PC-3 (cell line): ENCODE data around the gene JMJD6. TPM values are rescaled to one million over a fixed set of nuclear protein-coding genes. Genes with fewer than 3 reads are reported as not detected.
"Not testable (repeated sequence)": the region's sequence is repeated elsewhere in the genome, so short reads cannot be mapped to it uniquely, and the experiment has no call there.

Experiments
- ATAC-seq: fragments of 200-7000 bp; cut with Tn5 transposase; 2 replicates; pipeline ENCODE4 v1.9.1; 2020; ENCODE audit warnings: mild to moderate bottlenecking, moderate library complexity
- BruUV-seq: library from RNA; stranded (reverse); fragments of 400-500 nt; replicated peaks from 2 replicates; lab custom pipeline; 2021; lab: Mats Ljungman, UMichigan
- CTCF ChIA-PET: fragments of 300-600 bp; sonication (Branson Sonifier 250); formaldehyde crosslinking; loops from one replicate; lab custom pipeline; 2022; ENCODE audit warnings: antibody characterized with exemption; lab: Charles Lee
- POLR2A ChIA-PET: fragments of 300-600 bp; sonication (Branson Sonifier 250); formaldehyde crosslinking; loops from one replicate; lab custom pipeline; 2022; ENCODE audit warnings: antibody characterized with exemption; ENCODE audit not compliant: unreplicated experiment; lab: Charles Lee
- DNase-seq: peaks from one replicate; pipeline ENCODE4 v3.0.0-alpha.2; 2015
- H2AFZ ChIP-seq: fragments of 300-600 bp; sonication (generic); 2 replicates; pipeline ENCODE4 v1.6.0; 2016; ENCODE audit warnings: antibody characterized with exemption, low read length
- H3F3A ChIP-seq: fragments of 300-600 bp; sonication (generic); one replicate; pipeline ENCODE4 v1.6.0; 2017; ENCODE audit warnings: antibody characterized with exemption, low read length, control low read depth, mild to moderate bottlenecking; ENCODE audit not compliant: unreplicated experiment
- H3K27ac ChIP-seq: fragments of 300-600 bp; sonication (generic); 2 replicates; pipeline ENCODE4 v1.5.1; 2016; ENCODE audit warnings: mild to moderate bottlenecking, low read length
- H3K27me3 ChIP-seq: fragments of 300-600 bp; sonication (generic); 2 replicates; pipeline ENCODE4 v1.6.1; 2016; ENCODE audit warnings: low read length, mixed read lengths
- H3K36me3 ChIP-seq: fragments of 300-600 bp; sonication (generic); 2 replicates; pipeline ENCODE4 v1.6.1; 2016; ENCODE audit warnings: low read depth, mixed run types, low read length, mixed read lengths
- H3K4me1 ChIP-seq: fragments of 300-600 bp; sonication (generic); 2 replicates; pipeline ENCODE4 v1.5.1; 2016; ENCODE audit warnings: low read length; ENCODE audit not compliant: insufficient read depth
- H3K4me2 ChIP-seq: fragments of 300-600 bp; sonication (generic); 2 replicates; pipeline ENCODE4 v1.6.0; 2016; ENCODE audit warnings: low read length
- H3K4me3 ChIP-seq: fragments of 300-600 bp; sonication (generic); 2 replicates; pipeline ENCODE4 v1.5.1; 2016; ENCODE audit warnings: mild to moderate bottlenecking, low read length, mixed read lengths
- H3K79me2 ChIP-seq: fragments of 300-600 bp; sonication (generic); 2 replicates; pipeline ENCODE4 v1.6.1; 2017; ENCODE audit warnings: low read length, mixed read lengths
- H3K9ac ChIP-seq: fragments of 300-600 bp; sonication (generic); 2 replicates; pipeline ENCODE4 v1.6.0; 2016; ENCODE audit warnings: mild to moderate bottlenecking, low read length
- H3K9me2 ChIP-seq: fragments of 300-600 bp; sonication (generic); replicated peaks from 2 replicates; pipeline ENCODE4 v1.6.1; 2016; ENCODE audit warnings: mixed run types, low read length, mixed read lengths
- H3K9me3 ChIP-seq: fragments of 300-600 bp; sonication (generic); 2 replicates; pipeline ENCODE4 v1.6.1; 2016; ENCODE audit warnings: low read length, mixed read lengths
- H4K20me1 ChIP-seq: fragments of 300-600 bp; sonication (generic); 2 replicates; pipeline ENCODE4 v1.6.1; 2016; ENCODE audit warnings: low read length, mixed read lengths
- EZH2 ChIP-seq: fragments of 300-600 bp; sonication (generic); IDR thresholded peaks from one replicate; pipeline ENCODE4 v1.6.1; 2017; ENCODE audit warnings: antibody characterized with exemption, mild to moderate bottlenecking, low read length; ENCODE audit not compliant: unreplicated experiment
- EZH2phosphoT487 ChIP-seq: fragments of 300-600 bp; sonication (generic); IDR thresholded peaks from 2 replicates; pipeline ENCODE4 v1.6.1; 2018; ENCODE audit warnings: mild to moderate bottlenecking, antibody characterized with exemption, low read length, borderline replicate concordance
- intact Hi-C: fragments of 100-400 bp; cut with micrococcal nuclease; formaldehyde crosslinking; loops from 2 replicates; pipeline ENCODE4 v1.9.0; 2023
- total RNA-seq: library from RNA; depleted of rRNA; stranded (reverse); fragments of >200 nt; gene quantifications from 2 replicates; pipeline ENCODE4 v1.2.3, GENCODE V29; 2014
- TF ChIP-seq, protein P1 (sequence below): fragments of 300-600 bp; sonication (generic); conservative IDR thresholded peaks from 2 replicates; pipeline ENCODE4 v1.5.1; 2017; ENCODE audit warnings: antibody characterized with exemption, low read depth, mild to moderate bottlenecking, low read length

Gene JMJD6
- total RNA-seq, 1 experiment from 2014 or later, result 39.0 TPM

DNA sequence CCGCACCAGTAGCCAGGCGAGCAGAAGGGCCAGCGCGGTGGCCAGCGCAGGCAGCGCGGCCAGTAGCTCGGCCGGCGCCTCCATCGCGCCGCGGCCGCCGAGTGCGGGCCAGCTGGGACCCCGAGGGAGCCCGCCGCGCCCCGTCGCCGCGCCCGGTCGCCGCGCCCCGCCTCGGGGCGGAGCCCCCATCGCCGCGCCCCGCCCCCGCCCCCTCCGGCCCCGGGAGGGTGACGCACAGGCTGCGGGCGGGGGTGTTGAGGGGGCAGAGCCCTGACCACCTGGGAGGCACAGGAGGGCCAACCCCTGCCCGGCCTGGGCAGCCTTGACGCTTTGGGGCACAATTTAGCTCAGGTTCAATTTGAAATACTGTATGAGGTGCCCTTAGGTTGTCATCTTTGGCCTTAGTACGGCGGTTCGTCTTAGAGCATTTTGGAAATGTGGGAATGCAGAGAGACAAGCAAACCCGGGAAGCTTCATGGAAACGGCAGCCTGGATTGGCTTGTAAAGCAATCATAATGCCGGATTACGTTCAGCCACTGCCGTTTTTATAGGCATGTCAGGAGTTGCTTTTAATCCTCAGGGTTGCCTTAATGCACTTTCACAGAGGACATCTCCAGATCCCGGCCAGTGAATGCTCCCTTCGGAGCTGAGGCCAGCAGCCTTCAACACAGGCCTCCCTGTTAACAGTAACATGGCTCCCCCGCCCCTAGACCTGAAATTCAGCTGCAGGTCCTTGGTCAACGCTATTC is 15.4 kb downstream of the JMJD6 start, which contains the start of gene MXRA7:
MXRA7 (minus strand) TSS at position 103 of the 749 bp plus-strand sequence; CDS start at position 84, 19 bp downstream.
- peak within 1 kb of the TSS; percentile 64 for H3K27ac ChIP-seq
- POLR2A ChIA-PET, result interaction anchor here (0.6 kb wide), 2 partner anchors 13 to 22 kb away, joined by 3 read pairs; no protein-coding TSS in a partner anchor
- ATAC-seq, result peak; percentile 54
- no peaks in the 10 kb centered on the region for H3K9me3 ChIP-seq
- H3K9ac ChIP-seq, result peak within 1 kb of the TSS; percentile 64
- H2AFZ ChIP-seq, result peak within 1 kb of the TSS; percentile 79
- H3K4me2 ChIP-seq, result peak within 1 kb of the TSS; percentile 89
- intact Hi-C loops, result loop anchor here (1.0 to 10.0 kb wide), 4 partner anchors 15 to 146 kb away; partner anchors contain the start of genes JMJD6, METTL23 and ST6GALNAC1
- CTCF ChIA-PET, result no interaction called here
- H4K20me1 ChIP-seq, result no peaks in the 10 kb centered on the region
- BruUV-seq, result no TSS peak
- peak within 1 kb of the TSS; percentile 73 for H3K4me3 ChIP-seq
- TF ChIP-seq EZH2 (no peak), EZH2phosphoT487 (no peak)
- TF ChIP-seq, protein P1, sequence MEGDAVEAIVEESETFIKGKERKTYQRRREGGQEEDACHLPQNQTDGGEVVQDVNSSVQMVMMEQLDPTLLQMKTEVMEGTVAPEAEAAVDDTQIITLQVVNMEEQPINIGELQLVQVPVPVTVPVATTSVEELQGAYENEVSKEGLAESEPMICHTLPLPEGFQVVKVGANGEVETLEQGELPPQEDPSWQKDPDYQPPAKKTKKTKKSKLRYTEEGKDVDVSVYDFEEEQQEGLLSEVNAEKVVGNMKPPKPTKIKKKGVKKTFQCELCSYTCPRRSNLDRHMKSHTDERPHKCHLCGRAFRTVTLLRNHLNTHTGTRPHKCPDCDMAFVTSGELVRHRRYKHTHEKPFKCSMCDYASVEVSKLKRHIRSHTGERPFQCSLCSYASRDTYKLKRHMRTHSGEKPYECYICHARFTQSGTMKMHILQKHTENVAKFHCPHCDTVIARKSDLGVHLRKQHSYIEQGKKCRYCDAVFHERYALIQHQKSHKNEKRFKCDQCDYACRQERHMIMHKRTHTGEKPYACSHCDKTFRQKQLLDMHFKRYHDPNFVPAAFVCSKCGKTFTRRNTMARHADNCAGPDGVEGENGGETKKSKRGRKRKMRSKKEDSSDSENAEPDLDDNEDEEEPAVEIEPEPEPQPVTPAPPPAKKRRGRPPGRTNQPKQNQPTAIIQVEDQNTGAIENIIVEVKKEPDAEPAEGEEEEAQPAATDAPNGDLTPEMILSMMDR, result no peak
- no peaks in the 10 kb centered on the region for H3K9me2 ChIP-seq
- peaks cover 25% of the 10 kb centered on the region for H3K4me1 ChIP-seq
- DNase-seq, result peak; percentile 78
- no peaks in the 10 kb centered on the region for H3K27me3 ChIP-seq
- H3F3A ChIP-seq, result no peaks in the 10 kb centered on the region
- peaks cover 36% of the 10 kb centered on the region for H3K79me2 ChIP-seq
- peaks cover 20% of the 10 kb centered on the region; the same call in 1 of the 2 replicates for H3K36me3 ChIP-seq

DNA sequence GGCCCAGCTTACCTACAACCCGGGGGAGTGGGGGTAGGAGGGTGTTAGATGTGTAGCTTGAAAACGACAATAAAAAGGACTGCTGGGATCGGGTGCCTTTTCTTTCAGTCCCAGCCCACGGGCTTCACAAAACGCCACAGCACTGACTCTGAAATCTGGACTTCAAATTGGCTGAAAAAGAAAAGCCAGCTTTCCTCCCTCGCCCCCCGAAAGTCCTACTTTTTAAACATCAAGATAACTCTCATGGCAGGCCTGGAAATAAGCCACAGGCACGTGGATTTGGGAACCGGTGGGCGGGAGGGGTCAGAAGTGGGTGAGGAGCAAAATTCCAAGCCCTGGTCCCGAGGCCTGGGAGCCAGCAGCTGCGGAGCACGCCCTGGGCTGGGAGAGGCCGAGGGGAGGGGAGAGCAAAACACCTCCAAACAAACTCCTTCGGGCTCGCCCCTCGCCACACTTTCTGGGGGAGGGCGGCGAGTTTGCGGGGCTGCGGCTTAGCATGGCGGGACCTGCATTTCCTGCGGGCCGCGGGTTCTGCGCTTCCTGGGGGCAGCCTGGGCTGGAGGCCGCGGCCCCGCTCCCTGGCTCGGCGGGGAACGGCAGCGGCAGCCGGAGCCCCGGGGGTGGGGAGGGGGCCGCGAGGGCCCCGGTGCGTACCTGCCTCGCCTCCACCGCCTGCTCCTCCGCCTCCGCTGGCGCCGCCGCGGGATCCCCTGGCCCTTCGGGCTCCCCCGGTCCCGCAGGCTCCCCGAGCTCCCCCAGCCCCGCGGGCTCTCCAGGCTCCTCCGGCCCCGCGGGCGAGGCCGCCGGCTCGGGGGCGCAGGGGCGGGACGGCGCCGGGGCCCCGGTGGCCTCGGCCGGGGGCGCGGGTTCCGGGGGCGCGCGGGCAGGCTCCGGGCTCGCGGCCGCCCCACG is 16.2 kb downstream of the JMJD6 start:
- POLR2A ChIA-PET, result interaction anchor here (0.6 kb wide), 4 partner anchors 12 to 210 kb away, joined by 3 to 9 read pairs (median 3); no protein-coding TSS in a partner anchor
- H3F3A ChIP-seq, H3K9me3 ChIP-seq, BruUV-seq, H3K9me2 ChIP-seq, H3K27me3 ChIP-seq, H4K20me1 ChIP-seq, DNase-seq: not testable (repeated sequence)
- Histone ChIP-seq H3K4me1 (peaks cover 25% of the 10 kb centered on the region), H3K9ac (peak overlapping the region; percentile 64), H2AFZ (peak overlapping the region; percentile 66), H3K27ac (peak overlapping the region; percentile 64), H3K79me2 (peaks cover 36% of the 10 kb centered on the region), H3K4me3 (peak overlapping the region; percentile 73), H3K4me2 (peak overlapping the region; percentile 89), H3K36me3 (peaks cover 14% of the 10 kb centered on the region; the same call in 1 of the 2 replicates)
- intact Hi-C loops, result loop anchor here (5.0 to 10.0 kb wide), 3 partner anchors 38 to 145 kb away; partner anchors contain the start of gene ST6GALNAC1
- CTCF ChIA-PET, result interaction anchor here (0.5 kb wide), 1 partner anchor 15 kb away, joined by 4 read pairs; no protein-coding TSS in a partner anchor
- peak; percentile 19 for ATAC-seq
